GM20000 (cell line): ENCODE data around the gene RBM20.
"Not testable (repeated sequence)": the region's sequence is repeated elsewhere in the genome, so short reads cannot be mapped to it uniquely, and the experiment has no call there.

Experiments used
- DNase-seq: peaks from one replicate; pipeline ENCODE4 v3.0.0; 2012; ENCODE audit warnings: low spot score
- CTCF ChIP-seq: IDR thresholded peaks from 2 replicates; pipeline ENCODE4 v1.5.1; 2012; ENCODE audit warnings: mild to moderate bottlenecking, control low read depth; ENCODE audit errors: extremely low read depth, missing control alignments

Gene RBM20

GRCh38 chr10:110704070-110704469 lies 59.9 kb downstream of the RBM20 start:
- no peak for DNase-seq
- no peak for TF ChIP-seq CTCF

- DNase-seq: no peak
- TF ChIP-seq CTCF: no peak
Measured at GRCh38 chr10:110704906-110705476, 60.9 kb downstream of the RBM20 start.

- DNase-seq: not testable (repeated sequence)
Measured at GRCh38 chr10:110705596-110705995, 61.5 kb downstream of the RBM20 start.

- TF ChIP-seq CTCF: no peak
- DNase-seq: no peak
Measured at GRCh38 chr10:110706690-110707098, 62.6 kb downstream of the RBM20 start.

GRCh38 chr10:110708776-110709443 lies 64.8 kb downstream of the RBM20 start:
- TF ChIP-seq CTCF: no peak
- no peak for DNase-seq

- TF ChIP-seq CTCF: no peak
- no peak for DNase-seq
Measured at GRCh38 chr10:110709444-110709828, 65.3 kb downstream of the RBM20 start.

GRCh38 chr10:110709964-110710587 lies 65.9 kb downstream of the RBM20 start:
- no peak for TF ChIP-seq CTCF
- no peak for DNase-seq

GRCh38 chr10:110710621-110711020 lies 66.5 kb downstream of the RBM20 start:
- DNase-seq: no peak
- TF ChIP-seq CTCF: no peak
